Colonic mucosa (tissue), 4 donors: ENCODE results near the gene SIVA1. TPM values are rescaled to one million over a fixed set of nuclear protein-coding genes. Genes with fewer than 3 reads are reported as not detected.

Source experiments
- DNase-seq: peaks from one replicate; pipeline ENCODE4 v3.0.0-alpha.2; 2020
- H3K27ac ChIP-seq: fragments of 200-600 bp; one replicate; pipeline ENCODE4 v1.8.0; 2021
- H3K27me3 ChIP-seq: fragments of 200-600 bp; one replicate; pipeline ENCODE4 v1.8.0; 2021
- H3K36me3 ChIP-seq: fragments of 200-600 bp; one replicate; pipeline ENCODE4 v1.8.0; 2021
- H3K4me1 ChIP-seq: fragments of 200-600 bp; one replicate; pipeline ENCODE4 v1.8.0; 2021; ENCODE audit warnings: mild to moderate bottlenecking
- H3K4me3 ChIP-seq: fragments of 200-600 bp; one replicate; pipeline ENCODE4 v1.8.0; 2021
- H3K9ac ChIP-seq, 2 donors: one replicate each; pipeline ENCODE4 v1.7.0; 2013; ENCODE audit warnings: control low read depth in 2 of 2, low read depth in 2 of 2, low read length in 2 of 2
- H3K9me3 ChIP-seq: fragments of 200-600 bp; one replicate; pipeline ENCODE4 v1.8.0; 2021
- CTCF ChIP-seq: fragments of 200-600 bp; IDR thresholded peaks from one replicate; pipeline ENCODE4 v1.8.0; 2022; ENCODE audit warnings: antibody characterized with exemption, mild to moderate bottlenecking
- intact Hi-C: fragments of 100-400 bp; cut with DNase I; formaldehyde crosslinking; loops from one replicate; pipeline ENCODE4 v1.14.1; 2022
- total RNA-seq, 2 donors: library from RNA; stranded (reverse); fragmentation: NEBNext Ultra II Directional in 1 of 2; extraction: Animal tissue kit (Norgen Biotek cat#: 25700) in 1 of 2; gene quantifications; one replicate each; pipeline ENCODE4 v1.2.1, GENCODE V29; 2021
- donor health status: healthy.
- donor health status: DM: no; HTN: no; CAD: no.
- donor health status: DM: no; HTN: no; CAD: no.

Gene SIVA1
- total RNA-seq, 2 donors from 2014 or later: 58.8 to 153 TPM

GRCh38 chr14:104707608-104708595 lies 45.0 kb upstream of the SIVA1 start:
- Histone ChIP-seq H3K4me1 (no peaks in the 10 kb centered on the region), H3K27ac (no peak overlapping the region), H3K4me3 (no peak overlapping the region), H3K27me3 (no peaks in the 10 kb centered on the region), H3K36me3 (peaks cover 30% of the 10 kb centered on the region), H3K9ac (no peak overlapping the region), H3K9me3 (no peaks in the 10 kb centered on the region)
- no peak for DNase-seq
- no peak for TF ChIP-seq CTCF
- intact Hi-C loops: loop anchor here (1.0 to 2.0 kb wide), 2 partner anchors 43 to 57 kb away; no protein-coding TSS in a partner anchor

- peaks cover 29% of the 10 kb centered on the region for H3K36me3 ChIP-seq
- intact Hi-C loops: loop anchor here (1.0 to 2.0 kb wide), 2 partner anchors 43 to 58 kb away; no protein-coding TSS in a partner anchor
Measured at GRCh38 chr14:104708606-104709268, 44.2 kb upstream of the SIVA1 start.

GRCh38 chr14:104709387-104710039 lies 43.4 kb upstream of the SIVA1 start:
- no peak overlapping the region for H3K27ac ChIP-seq
- H3K4me1 ChIP-seq: no peaks in the 10 kb centered on the region
- H3K9me3 ChIP-seq: no peaks in the 10 kb centered on the region
- no peak for DNase-seq
- intact Hi-C loops: loop anchor here (2.0 kb wide), 1 partner anchor 59 kb away; no protein-coding TSS in a partner anchor
- peaks cover 26% of the 10 kb centered on the region for H3K36me3 ChIP-seq
- no peaks in the 10 kb centered on the region for H3K27me3 ChIP-seq
- no peak overlapping the region for H3K4me3 ChIP-seq
- TF ChIP-seq CTCF: no peak
- H3K9ac ChIP-seq: no peak overlapping the region

More at GRCh38 chr14:104708606-104709268, 44.2 kb upstream of the SIVA1 start:
- Histone ChIP-seq H3K9ac (no peak overlapping the region), H3K27me3 (no peaks in the 10 kb centered on the region), H3K4me3 (no peak overlapping the region), H3K27ac (no peak overlapping the region), H3K4me1 (no peaks in the 10 kb centered on the region), H3K9me3 (no peaks in the 10 kb centered on the region)
- peak; percentile 76 for DNase-seq
- TF ChIP-seq CTCF: peak; percentile 99

- Histone ChIP-seq H3K9ac (no peak overlapping the region), H3K9me3 (no peaks in the 10 kb centered on the region), H3K27ac (no peak overlapping the region), H3K36me3 (peaks cover 21% of the 10 kb centered on the region), H3K27me3 (no peaks in the 10 kb centered on the region), H3K4me1 (no peaks in the 10 kb centered on the region), H3K4me3 (no peak overlapping the region)
- intact Hi-C loops: no loop called here
- no peak for TF ChIP-seq CTCF
- no peak for DNase-seq
Measured at GRCh38 chr14:104710071-104710735, 42.7 kb upstream of the SIVA1 start.
